Gastroesophageal sphincter (tissue), 4 donors: Measurements from ENCODE around the gene PDCD5. TPM values are rescaled to one million over a fixed set of nuclear protein-coding genes. Genes with fewer than 3 reads are reported as not detected.

ENCODE experiments used
- ATAC-seq: fragments of 150-250 bp; one replicate; pipeline ENCODE4 v1.9.1; 2016; ENCODE audit warnings: mild to moderate bottlenecking, moderate library complexity
- H3K27ac ChIP-seq, 4 donors: fragments of 200-600 bp; sonication (generic) in 3 of 4; 1 replicate in 3 of 4; 2 replicates in 1 of 4; pipeline ENCODE4 v1.5.1; 2016 to 2019
- H3K27me3 ChIP-seq: fragments of 200-600 bp; sonication (generic); one replicate; pipeline ENCODE4 v1.5.1; 2019
- H3K36me3 ChIP-seq, 2 donors: fragments of 200-600 bp; sonication (generic); one replicate each; pipeline ENCODE4 v1.5.1; 2019; ENCODE audit warnings: control low read depth in 1 of 2
- H3K4me1 ChIP-seq, 3 donors: fragments of 200-600 bp; sonication (generic); 1 replicate in 2 of 3; 2 replicates in 1 of 3; pipeline ENCODE4 v1.5.1; 2016 to 2019; ENCODE audit warnings: control low read depth in 2 of 3
- H3K4me3 ChIP-seq, 2 donors: fragments of 200-600 bp; sonication (generic); one replicate each; pipeline ENCODE4 v1.5.1; 2019; ENCODE audit warnings: mild to moderate bottlenecking in 1 of 2, moderate library complexity in 1 of 2
- H3K9me3 ChIP-seq, 3 donors: fragments of 200-600 bp; sonication (generic); one replicate each; pipeline ENCODE4 v1.5.1; 2017 to 2019; ENCODE audit warnings: control low read depth in 2 of 3
- EP300 ChIP-seq: sonication (generic); formaldehyde crosslinking; IDR thresholded peaks from one replicate; pipeline ENCODE4 v1.6.1; 2017; ENCODE audit warnings: antibody characterized with exemption, mild to moderate bottlenecking
- POLR2A ChIP-seq, 2 donors: fragments of 450-650 bp; IDR thresholded peaks; one replicate each; pipeline ENCODE4 v1.6.1; 2017; ENCODE audit warnings: antibody characterized with exemption in 2 of 2, mild to moderate bottlenecking in 2 of 2, moderate library complexity in 1 of 2
- POLR2AphosphoS5 ChIP-seq: sonication (generic); formaldehyde crosslinking; IDR thresholded peaks from one replicate; pipeline ENCODE4 v1.6.1; 2017; ENCODE audit warnings: antibody characterized with exemption
- WGBS, 2 donors: methylation state at CpG; one replicate each; pipeline ENCODE4 v1.1.5; 2018; ENCODE audit warnings: low coverage in 1 of 2; 5-methylcytosine and 5-hydroxymethylcytosine counted together
- small RNA-seq, 4 donors: library from RNA; depleted of rRNA; stranded (forward); fragments of <200 nt; gene quantifications; one replicate each; pipeline ENCODE3, GENCODE V24; 2016
- total RNA-seq, 4 donors: library from RNA; depleted of rRNA; stranded (reverse); fragments of >200 nt; gene quantifications; one replicate each; pipeline ENCODE4 v1.1.0, GENCODE V29; 2016
- TF ChIP-seq, protein P1 (sequence below), 4 experiments: fragments of 200-600 bp in 2 of 4; fragments of 450-650 bp in 2 of 4; sonication (generic) in 1 of 4; IDR thresholded peaks; one replicate each; pipeline ENCODE4 v1.5.1; 2017 to 2019; ENCODE audit warnings: antibody characterized with exemption in 4 of 4, mild to moderate bottlenecking in 2 of 4, moderate library complexity in 2 of 4

PDCD5 gene
- total RNA-seq, 4 donors from 2014 or later = 115 to 197 (median 132) TPM

DNA sequence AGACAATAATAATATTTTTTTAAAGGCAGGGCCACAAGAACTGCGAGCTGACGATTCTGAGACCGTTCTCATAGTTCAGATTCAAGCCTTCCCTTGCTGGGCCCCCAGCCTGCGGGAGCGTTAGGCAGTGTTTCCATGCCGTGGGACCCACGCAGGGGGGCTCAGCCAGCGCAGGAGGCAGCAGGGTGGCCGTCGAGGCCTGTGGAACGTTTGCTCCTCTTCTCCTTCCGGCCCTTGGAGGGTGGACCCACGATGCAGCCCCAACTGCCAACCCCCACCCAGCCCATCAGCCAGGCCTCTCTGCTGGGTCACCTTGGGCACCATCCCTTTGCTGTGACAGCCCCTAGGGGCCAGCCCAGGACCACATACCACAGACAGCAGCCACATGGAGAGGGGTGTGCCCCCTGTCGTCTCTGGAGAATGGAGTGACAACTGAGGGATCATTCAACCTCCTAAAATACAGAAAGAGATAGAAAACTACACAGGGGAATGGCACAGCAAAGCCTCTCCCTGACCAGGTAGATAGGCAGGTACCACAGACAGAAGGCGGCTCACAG is 46.8 kb downstream of the PDCD5 start:
- H3K36me3 ChIP-seq = peaks cover 0 to 100% of the 10 kb centered on the region in 2 donors
- TF ChIP-seq POLR2AphosphoS5 (no peak), POLR2A (IDR thresholded peaks at IDR 0.05) (no peak), EP300 (no peak)
- TF ChIP-seq, protein P1, sequence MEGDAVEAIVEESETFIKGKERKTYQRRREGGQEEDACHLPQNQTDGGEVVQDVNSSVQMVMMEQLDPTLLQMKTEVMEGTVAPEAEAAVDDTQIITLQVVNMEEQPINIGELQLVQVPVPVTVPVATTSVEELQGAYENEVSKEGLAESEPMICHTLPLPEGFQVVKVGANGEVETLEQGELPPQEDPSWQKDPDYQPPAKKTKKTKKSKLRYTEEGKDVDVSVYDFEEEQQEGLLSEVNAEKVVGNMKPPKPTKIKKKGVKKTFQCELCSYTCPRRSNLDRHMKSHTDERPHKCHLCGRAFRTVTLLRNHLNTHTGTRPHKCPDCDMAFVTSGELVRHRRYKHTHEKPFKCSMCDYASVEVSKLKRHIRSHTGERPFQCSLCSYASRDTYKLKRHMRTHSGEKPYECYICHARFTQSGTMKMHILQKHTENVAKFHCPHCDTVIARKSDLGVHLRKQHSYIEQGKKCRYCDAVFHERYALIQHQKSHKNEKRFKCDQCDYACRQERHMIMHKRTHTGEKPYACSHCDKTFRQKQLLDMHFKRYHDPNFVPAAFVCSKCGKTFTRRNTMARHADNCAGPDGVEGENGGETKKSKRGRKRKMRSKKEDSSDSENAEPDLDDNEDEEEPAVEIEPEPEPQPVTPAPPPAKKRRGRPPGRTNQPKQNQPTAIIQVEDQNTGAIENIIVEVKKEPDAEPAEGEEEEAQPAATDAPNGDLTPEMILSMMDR (IDR thresholded peaks at IDR 0.05) = no peak
- WGBS, 2 donors = 81 to 87% methylated on average over 10 of the region's 15 CpGs
- no peak for ATAC-seq
- H3K27me3 ChIP-seq = no peaks in the 10 kb centered on the region
- no peaks in the 10 kb centered on the region for H3K9me3 ChIP-seq
- H3K4me3 ChIP-seq = no peak overlapping the region
- no peaks in the 10 kb centered on the region for H3K4me1 ChIP-seq
- H3K27ac ChIP-seq = no peak overlapping the region

DNA sequence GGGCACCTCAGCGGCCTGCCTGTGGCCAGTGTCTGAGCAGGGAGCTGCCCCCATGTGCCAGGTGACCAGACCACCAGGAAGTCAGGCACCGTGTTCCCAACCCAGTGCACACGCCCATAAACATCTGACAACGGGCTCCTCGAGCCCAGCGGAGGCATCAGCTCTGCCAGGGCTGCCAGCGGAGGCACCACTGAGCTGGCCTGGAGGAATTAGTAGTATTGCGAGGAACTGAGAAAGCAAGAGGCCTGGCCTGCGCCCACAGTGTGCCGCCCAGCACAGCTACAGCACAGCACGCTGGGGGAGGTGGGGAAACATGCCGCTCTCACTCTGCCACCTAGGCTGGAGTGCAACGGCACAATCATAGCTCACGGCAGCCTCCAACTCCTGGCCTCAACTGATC is 49.3 kb downstream of the PDCD5 start:
- no CpG with 5 or more reads among the region's 14 CpGs for WGBS, 2 donors
- peaks cover 0 to 100% of the 10 kb centered on the region in 2 donors for H3K36me3 ChIP-seq
- no peak for ATAC-seq
- H3K4me1 ChIP-seq = no peaks in the 10 kb centered on the region
- TF ChIP-seq POLR2AphosphoS5 (no peak), EP300 (no peak), POLR2A (IDR thresholded peaks at IDR 0.05) (no peak)
- TF ChIP-seq, protein P1 (IDR thresholded peaks at IDR 0.05) = no peak
- H3K27me3 ChIP-seq = no peaks in the 10 kb centered on the region
- no peak overlapping the region for H3K27ac ChIP-seq
- H3K9me3 ChIP-seq = no peaks in the 10 kb centered on the region
- no peak overlapping the region for H3K4me3 ChIP-seq

DNA sequence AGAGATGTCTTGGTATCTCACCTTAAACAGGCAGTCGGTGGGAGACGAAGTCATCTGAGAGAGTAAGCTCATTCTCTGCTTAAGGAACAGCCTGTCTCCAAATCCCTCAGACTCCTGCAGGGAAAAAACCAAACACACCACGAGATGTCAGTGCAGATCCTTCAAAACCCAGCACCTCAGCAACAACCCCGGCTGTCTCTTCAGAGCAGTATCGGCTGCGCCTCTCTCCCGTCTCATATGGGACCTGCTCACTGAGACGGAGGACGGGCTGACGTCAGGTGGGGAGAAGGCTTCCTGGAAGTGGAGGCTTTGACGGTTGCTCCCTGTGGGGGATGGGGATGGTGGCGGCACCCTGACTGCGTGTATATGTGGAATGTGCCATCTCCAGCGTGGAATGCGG is 50.4 kb downstream of the PDCD5 start:
- no peak for ATAC-seq
- peaks cover 0 to 100% of the 10 kb centered on the region in 2 donors for H3K36me3 ChIP-seq
- 100% methylated on average over 2 of the region's 15 CpGs for WGBS, 2 donors

More for the DNA sequence above, 50.4 kb downstream of the PDCD5 start:
- TF ChIP-seq POLR2AphosphoS5 (no peak), POLR2A (IDR thresholded peaks at IDR 0.05) (no peak), EP300 (no peak)
- TF ChIP-seq, protein P1 (IDR thresholded peaks at IDR 0.05) = no peak
- H3K4me1 ChIP-seq = no peaks in the 10 kb centered on the region
- H3K4me3 ChIP-seq = no peak overlapping the region
- no peaks in the 10 kb centered on the region for H3K27me3 ChIP-seq
- no peaks in the 10 kb centered on the region for H3K9me3 ChIP-seq
- H3K27ac ChIP-seq = no peak overlapping the region

Small RNA genes lying within 50 kb of the gene (small RNA-seq; reads per million reads assigned to genes)
- 0 reads per million in 4 donors for gene SNORA68B

Other genes starting within 250 kb of the PDCD5 start
- 10 to 100 TPM; 13.9 to 28.8 (median 22.3) TPM for gene ZNF507, start 235.6 kb upstream of the PDCD5 start, total RNA-seq
- gene DPY19L3, start 175.4 kb upstream of the PDCD5 start, total RNA-seq = 10 to 100 TPM; 12.9 to 34.1 (median 18.5) TPM
- 10 to 100 TPM; 43.5 to 63.3 (median 52.6) TPM for gene ANKRD27, start 94.0 kb downstream of the PDCD5 start, total RNA-seq
- 1 to 10 TPM in 3 of 4 donors, under 1 TPM in 1; 0.54 to 4.5 (median 2.6) TPM for gene RGS9BP, start 94.7 kb downstream of the PDCD5 start, total RNA-seq
- 10 to 100 TPM in 2 of 4 donors, 1 to 10 TPM in 2; 6.1 to 13.6 (median 9.0) TPM for gene NUDT19, start 110.6 kb downstream of the PDCD5 start, total RNA-seq
- gene TDRD12, start 138.6 kb downstream of the PDCD5 start, total RNA-seq = 1 to 10 TPM in 2 of 4 donors, under 1 TPM in 1, not detected in 1; 0.13 to 1.7 (median 1.2) TPM